ENCODE results near the gene QRICH1.

The QRICH1 gene

GRCh38 chr3:48991851-48992545 lies 101.9 kb downstream of the QRICH1 start:
- DNase-seq: no peak

GRCh38 chr3:48990636-48991469 lies 103.0 kb downstream of the QRICH1 start:
- peak; percentile 32 for DNase-seq

GRCh38 chr3:48989796-48990635 lies 103.9 kb downstream of the QRICH1 start, which contains the start of gene P4HTM:
TSS of gene P4HTM (plus strand) at chr3:48990241. CDS start at chr3:48990257, 16 bp downstream.
- peak; percentile 82 for DNase-seq

- DNase-seq: no peak
These were observed 104.6 kb downstream of the QRICH1 start for GRCh38 chr3:48989126-48989795.

- no peak for DNase-seq
These were observed 108.0 kb downstream of the QRICH1 start for GRCh38 chr3:48985831-48986376.

GRCh38 chr3:48984663-48985062 lies 109.2 kb downstream of the QRICH1 start:
- DNase-seq: no peak

- DNase-seq: no peak
These were observed 110.8 kb downstream of the QRICH1 start for GRCh38 chr3:48983096-48983495.

- no peak for DNase-seq
These were observed 111.2 kb downstream of the QRICH1 start for GRCh38 chr3:48982686-48983085.

GRCh38 chr3:48982016-48982415 lies 111.9 kb downstream of the QRICH1 start:
- no peak for DNase-seq

- no peak for DNase-seq
These were observed 113.6 kb downstream of the QRICH1 start for GRCh38 chr3:48980295-48980694.
